CD4-positive, alpha-beta T cell (primary cell): ENCODE data around the gene RBMS3. TPM values are rescaled to one million over a fixed set of nuclear protein-coding genes. Genes with fewer than 3 reads are reported as not detected.

ENCODE experiments used
- ATAC-seq: fragments of 200-7000 bp; cut with Tn5 transposase; one replicate; pipeline ENCODE4 v1.10.0; 2022; ENCODE audit warnings: mild to moderate bottlenecking; ENCODE audit not compliant: poor library complexity
- CTCF ChIA-PET: fragments of 350-600 bp; sonication (Branson Sonifier 250); formaldehyde crosslinking; loops from one replicate; lab custom pipeline; 2021; ENCODE audit warnings: antibody characterized with exemption, inconsistent platforms; lab: Charles Lee
- POLR2A ChIA-PET: fragments of 350-600 bp; sonication (Branson Sonifier 250); formaldehyde crosslinking; loops from one replicate; lab custom pipeline; 2021; ENCODE audit warnings: antibody characterized with exemption, inconsistent platforms; lab: Charles Lee
- DNase-seq, 14 experiments: peaks; one replicate each; pipeline ENCODE4 v3.0.0-alpha.2; 2013 to 2020; ENCODE audit warnings: mixed read lengths in 2 of 14
- H3K27ac ChIP-seq, 2 donors: one replicate each; pipeline versions ENCODE4 v1.5.1 to v1.7.0; 2013; ENCODE audit warnings: low read length in 2 of 2, low read depth in 1 of 2, mild to moderate bottlenecking in 1 of 2
- H3K27me3 ChIP-seq, 2 experiments: 1 replicate in 1 of 2; 2 replicates in 1 of 2; pipeline versions ENCODE4 v1.6.1 to v1.7.0; 2013; ENCODE audit warnings: low read length in 2 of 2, control low read depth in 1 of 2, mild to moderate bottlenecking in 1 of 2, moderate library complexity in 1 of 2; ENCODE audit not compliant: insufficient read depth in 2 of 2, control insufficient read depth in 1 of 2
- H3K36me3 ChIP-seq: one replicate; pipeline ENCODE4 v1.6.1; 2013; ENCODE audit warnings: low read length, control low read depth; ENCODE audit not compliant: insufficient read depth
- H3K4me1 ChIP-seq: one replicate; pipeline ENCODE4 v1.6.1; 2013; ENCODE audit warnings: low read length, control low read depth; ENCODE audit not compliant: insufficient read depth
- H3K4me3 ChIP-seq: one replicate; pipeline ENCODE4 v1.5.1; 2013; ENCODE audit warnings: mild to moderate bottlenecking, low read length, moderate library complexity
- H3K9me3 ChIP-seq, 2 experiments: 1 replicate in 1 of 2; 2 replicates in 1 of 2; pipeline versions ENCODE4 v1.6.1 to v1.7.0; 2013; ENCODE audit warnings: low read length in 2 of 2, mild to moderate bottlenecking in 2 of 2, control low read depth in 1 of 2, moderate library complexity in 1 of 2; ENCODE audit not compliant: control insufficient read depth in 1 of 2, insufficient read depth in 1 of 2
- H3K27ac Mint-ChIP-seq: one replicate; pipeline ENCODE4 v1.8.0; 2020; ENCODE audit warnings: mixed read lengths
- H3K27me3 Mint-ChIP-seq: one replicate; pipeline ENCODE4 v1.8.0; 2021; ENCODE audit warnings: mixed read lengths
- H3K36me3 Mint-ChIP-seq: one replicate; pipeline ENCODE4 v1.8.0; 2021; ENCODE audit warnings: low read depth, mixed read lengths
- H3K4me1 Mint-ChIP-seq: one replicate; pipeline ENCODE4 v1.8.0; 2021; ENCODE audit warnings: low read depth, mixed read lengths
- H3K4me3 Mint-ChIP-seq: one replicate; pipeline ENCODE4 v1.8.0; 2020; ENCODE audit warnings: mild to moderate bottlenecking, mixed read lengths
- H3K9me3 Mint-ChIP-seq: one replicate; pipeline ENCODE4 v1.8.0; 2020; ENCODE audit warnings: mixed read lengths
- CTCF ChIP-seq: fragments of 200-600 bp; IDR thresholded peaks from one replicate; pipeline ENCODE4 v1.8.0; 2022; ENCODE audit warnings: antibody characterized with exemption, mild to moderate bottlenecking
- intact Hi-C, 2 experiments: fragments of 100-400 bp; cut with DNase I in 1 of 2; cut with micrococcal nuclease in 1 of 2; formaldehyde crosslinking; loops; one replicate each; pipeline versions ENCODE4 v1.15.1 to v1.9.0; 2023 to 2025; cut with DNase I, micrococcal nuclease
- total RNA-seq, 174 experiments: library from RNA in 2 of 174; stranded (reverse) in 2 of 174; gene quantifications; one replicate each; pipeline ENCODE4 v1.2.3 and lab custom pipeline; 2021 to 2026

The RBMS3 gene
- total RNA-seq, 2 experiments from 2014 or later, result 1.6 to 1.7 TPM

- Mint-ChIP-seq H3K27me3 (peaks cover 10% of the 10 kb centered on the region), H3K4me3 (peak overlapping the region; percentile 75)
- no peak overlapping the region for H3K27ac ChIP-seq
These were observed 1.8 kb downstream of the RBMS3 start for GRCh38 chr3:29282427-29283230.

DNA sequence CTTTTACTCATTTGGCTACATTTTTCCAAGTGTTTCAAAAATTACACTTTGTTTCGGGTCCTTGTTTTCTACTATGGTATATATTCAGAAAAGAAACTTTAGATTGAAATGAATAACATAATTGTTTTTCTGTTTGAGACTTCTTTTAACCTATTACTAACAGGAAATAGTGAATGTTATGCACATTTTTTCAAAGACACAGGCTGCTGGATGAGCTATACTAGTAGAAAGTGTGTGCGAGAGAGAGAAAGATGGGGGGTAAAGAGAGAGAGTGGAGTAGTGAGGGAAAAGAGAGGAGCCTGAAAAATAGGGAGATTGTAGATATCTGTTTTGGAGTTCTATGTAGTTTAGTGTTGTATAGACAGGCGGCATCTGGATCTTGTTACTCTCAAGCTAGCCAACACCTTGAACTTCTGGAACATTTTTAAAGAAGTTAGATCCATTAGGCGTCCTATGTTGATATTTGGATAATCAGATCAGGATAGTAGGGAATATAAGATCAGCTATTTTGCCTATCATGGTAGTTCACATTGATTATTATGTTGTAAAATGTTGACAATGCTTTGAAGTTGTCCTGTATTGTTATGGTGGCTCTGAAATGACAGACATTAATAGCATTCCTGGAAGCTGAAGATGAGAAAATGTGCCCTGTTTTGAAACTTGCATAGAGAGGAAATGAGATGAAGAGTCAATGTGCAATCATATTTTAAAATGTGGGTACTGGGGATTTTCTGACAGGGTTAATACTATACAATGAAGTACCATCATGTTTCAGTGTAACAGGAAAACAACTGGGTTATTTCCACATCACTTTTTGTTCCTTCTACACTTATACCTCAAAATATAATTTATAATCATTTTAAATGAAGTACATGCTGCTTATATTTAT, 2.6 kb downstream of the RBMS3 start:
- TF ChIP-seq CTCF, result no peak
- intact Hi-C loops, result no loop called here
- H3K36me3 Mint-ChIP-seq, result no peaks in the 10 kb centered on the region
- no peak for DNase-seq
- Histone ChIP-seq H3K4me1 (peaks cover 10% of the 10 kb centered on the region), H3K9me3 (no peaks in the 10 kb centered on the region), H3K27me3 (peaks cover 0 to 3% of the 10 kb centered on the region in 2 experiments), H3K36me3 (no peaks in the 10 kb centered on the region), H3K4me3 (peak overlapping the region; percentile 48), H3K27ac (no peak overlapping the region)
- H3K4me3 Mint-ChIP-seq, result peak overlapping the region; percentile 43
- peaks cover 28% of the 10 kb centered on the region for H3K4me1 Mint-ChIP-seq
- POLR2A ChIA-PET, result no interaction called here
- no peak for ATAC-seq
- H3K9me3 Mint-ChIP-seq, result no peaks in the 10 kb centered on the region
- H3K27me3 Mint-ChIP-seq, result peaks cover 10% of the 10 kb centered on the region
- H3K27ac Mint-ChIP-seq, result no peak overlapping the region
- CTCF ChIA-PET, result no interaction called here

More at GRCh38 chr3:29282427-29283230, 1.8 kb downstream of the RBMS3 start:
- Mint-ChIP-seq H3K36me3 (no peaks in the 10 kb centered on the region), H3K9me3 (no peaks in the 10 kb centered on the region), H3K4me1 (peaks cover 28% of the 10 kb centered on the region), H3K27ac (peak overlapping the region; percentile 59)
- CTCF ChIA-PET, result no interaction called here
- peaks cover 10% of the 10 kb centered on the region for H3K4me1 ChIP-seq
- H3K4me3 ChIP-seq, result peak overlapping the region; percentile 48
- no peaks in the 10 kb centered on the region for H3K36me3 ChIP-seq
- no peak for TF ChIP-seq CTCF
- ATAC-seq (no peak), DNase-seq (peak in 1 of 14 experiments; percentile 4)
- POLR2A ChIA-PET, result no interaction called here
- intact Hi-C loops, result no loop called here
- no peaks in the 10 kb centered on the region for H3K9me3 ChIP-seq
- peaks cover 0 to 3% of the 10 kb centered on the region in 2 experiments for H3K27me3 ChIP-seq

- no peak overlapping the region for H3K4me3 Mint-ChIP-seq
These were observed 3.6 kb downstream of the RBMS3 start for GRCh38 chr3:29284497-29284896.

More at GRCh38 chr3:29284497-29284896, 3.6 kb downstream of the RBMS3 start:
- Mint-ChIP-seq H3K27ac (no peak overlapping the region), H3K36me3 (no peaks in the 10 kb centered on the region), H3K27me3 (peaks cover 10% of the 10 kb centered on the region), H3K4me1 (peaks cover 28% of the 10 kb centered on the region), H3K9me3 (no peaks in the 10 kb centered on the region)
- no peaks in the 10 kb centered on the region for H3K9me3 ChIP-seq
- H3K27me3 ChIP-seq, result peaks cover 0 to 3% of the 10 kb centered on the region in 2 experiments
- no peaks in the 10 kb centered on the region for H3K36me3 ChIP-seq
- peaks cover 10% of the 10 kb centered on the region for H3K4me1 ChIP-seq
- no peak for TF ChIP-seq CTCF
- ChIA-PET POLR2A (no interaction called here), CTCF (interaction anchor here (0.7 kb wide), 1 partner anchor 11 kb away, joined by 3 read pairs; no protein-coding TSS in a partner anchor)
- no peak for ATAC-seq
- no peak overlapping the region for H3K4me3 ChIP-seq
- DNase-seq, result no peak
- intact Hi-C loops, result no loop called here
- no peak overlapping the region for H3K27ac ChIP-seq
